Measurements from ENCODE around the gene ZNF419. TPM values are rescaled to one million over a fixed set of nuclear protein-coding genes. Genes with fewer than 3 reads are reported as not detected.

ZNF419 gene
- total and polyA plus RNA-seq, 2 of the 4 experiments (the other 2 are of a cell fraction) = 6.4 to 20.3 TPM

DNA sequence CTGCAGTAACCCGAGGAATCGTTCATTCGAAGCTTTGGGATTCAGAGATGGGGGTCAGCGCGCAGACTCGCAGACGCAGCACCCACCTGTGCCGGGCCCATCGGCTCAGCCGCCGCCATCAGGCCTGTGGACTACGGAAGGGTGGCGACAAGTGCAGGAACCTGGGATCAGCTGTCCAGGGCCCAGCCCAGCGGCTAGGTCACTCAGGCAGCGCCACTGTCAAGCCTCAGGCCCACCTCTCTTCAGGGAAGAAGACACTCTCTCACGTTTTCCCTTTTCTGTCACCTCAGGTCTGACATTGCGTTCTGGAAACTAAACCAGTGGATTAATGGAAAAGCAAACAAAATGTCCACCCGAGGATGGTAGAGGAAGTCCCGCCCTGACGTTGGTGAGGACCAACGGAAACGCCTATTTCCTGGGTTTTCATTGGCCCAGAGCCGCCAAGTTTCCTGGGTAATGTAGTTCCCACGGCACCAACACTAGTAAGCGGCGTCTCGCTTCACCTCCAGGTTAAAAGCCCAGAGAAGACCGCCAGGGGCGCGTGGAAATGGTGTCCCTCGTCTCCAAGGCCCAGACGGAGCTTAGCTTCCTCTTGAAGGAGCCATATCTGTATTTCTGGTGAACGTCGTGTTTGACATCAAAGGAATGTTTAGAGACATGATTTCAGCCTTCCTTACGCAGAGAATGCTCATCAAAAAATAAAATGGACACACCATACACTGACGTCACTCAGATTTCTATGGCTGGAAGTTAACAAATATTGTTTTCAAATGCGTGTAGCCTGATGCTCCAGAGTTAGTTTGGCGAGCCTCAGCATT lies 10.2 kb upstream of the ZNF419 start, which contains the start of gene ZNF772:
TSS of gene ZNF772 (minus strand) at position 376 of the 818 bp plus-strand sequence. CDS start at position 119, 257 bp downstream.
- Histone ChIP-seq H2AK9ac (replicated peaks; ENCODE audit: low read depth, low read length, poor library complexity) (peak within 1 kb of the TSS; percentile 79), H3K27me3 (ENCODE audit: control insufficient read depth, insufficient read depth, low read length) (no peaks in the 10 kb centered on the region), H3K9me3 (ENCODE audit: control insufficient read depth, insufficient read depth, low read length) (peaks cover 45% of the 10 kb centered on the region), H3K18ac (ENCODE audit: low read depth, low read length) (peak within 1 kb of the TSS; percentile 67; the same call in 1 of the 2 replicates), H4K5ac (ENCODE audit: low read depth, low read length) (peak within 1 kb of the TSS; percentile 96), H2BK120ac (ENCODE audit: low read depth, low read length) (no peak within 1 kb of the TSS), H3K4me2 (ENCODE audit: low read depth, low read length) (peak within 1 kb of the TSS; percentile 73), H3K56ac (ENCODE audit: extremely low read depth, insufficient read depth, low read length) (no peak within 1 kb of the TSS), H3K4me1 (ENCODE audit: control insufficient read depth, insufficient read depth, low read length) (peaks cover 4% of the 10 kb centered on the region; the same call in 1 of the 2 replicates), H3K4me3 (ENCODE audit: insufficient read depth, low read depth, low read length) (peak within 1 kb of the TSS; percentile 81), H2AK5ac (ENCODE audit: low read depth, low read length) (peak within 1 kb of the TSS; percentile 37), H3K4ac (ENCODE audit: low read depth, low read length) (peak within 1 kb of the TSS; percentile 71), H2BK20ac (ENCODE audit: low read depth, low read length) (no peak within 1 kb of the TSS), H3K36me3 (ENCODE audit: control insufficient read depth, insufficient read depth, low read length) (peaks cover 35% of the 10 kb centered on the region), H4K8ac (ENCODE audit: low read depth in 2 of 2, low read length in 2 of 2) (peak within 1 kb of the TSS; percentile 80 to 98), H3K79me1 (ENCODE audit: low read depth in 1 of 2, low read length in 2 of 2) (peaks cover 33 to 34% of the 10 kb centered on the region in 2 experiments), H3K23ac (ENCODE audit: low read depth, low read length) (peak within 1 kb of the TSS; percentile 46; the same call in 1 of the 2 replicates), H3K14ac (replicated peaks; ENCODE audit: low read depth, low read length) (peak within 1 kb of the TSS; percentile 82), H3K27ac (ENCODE audit: insufficient read depth, low read length) (peak within 1 kb of the TSS; percentile 71), H4K91ac (ENCODE audit: insufficient read depth, low read depth, low read length) (peak within 1 kb of the TSS; percentile 82), H3K9me1 (ENCODE audit: insufficient read depth, low read length) (no peaks in the 10 kb centered on the region), H2AFZ (replicated peaks; ENCODE audit: low read length, poor library complexity) (peak within 1 kb of the TSS; percentile 96), H2BK5ac (ENCODE audit: low read depth, low read length, poor library complexity, severe bottlenecking) (peak within 1 kb of the TSS; percentile 85), H3K9ac (ENCODE audit: low read depth, low read length) (peak within 1 kb of the TSS; percentile 87), H4K20me1 (ENCODE audit: insufficient read depth, low read length) (no peaks in the 10 kb centered on the region), H2BK15ac (ENCODE audit: low read depth, low read length) (no peak within 1 kb of the TSS)
- ATAC-seq (ENCODE audit: low read depth) = peak; percentile 100
- no TSS peak for BruUV-seq (replicated peaks)
- ChIA-PET CTCF (interaction anchor here (0.5 to 1.6 kb wide), 4 partner anchors 9 to 26 kb away, joined by 3 to 6 read pairs (median 4); no protein-coding TSS in a partner anchor), POLR2A (ENCODE audit: unreplicated experiment) (no interaction called here)
- intact Hi-C loops (cut with micrococcal nuclease) (no loop called here), dilution Hi-C loops (cut with HindIII; ENCODE audit: low sequenced_read_pairs, unreplicated experiment) (no loop called here), in situ Hi-C loops (cut with MboI; ENCODE audit: low sequenced_read_pairs) (no loop called here)
- peak; percentile 96 for DNase-seq
- TF ChIP-seq RAD21 (IDR thresholded peaks at IDR 0.05; ENCODE audit: low read length) (peak; percentile 46), CTCF (conservative IDR thresholded peaks at IDR 0.05; ENCODE audit: low read depth, low read length) (peak; percentile 78), SMC3 (IDR thresholded peaks at IDR 0.05; ENCODE audit: low read depth, low read length) (peak; percentile 18; the same call in 1 of the 2 replicates), MAZ (IDR thresholded peaks at IDR 0.05; ENCODE audit: borderline replicate concordance, low read depth, low read length) (peak; percentile 29; the same call in 1 of the 2 replicates)
- TF ChIP-seq, protein P1, sequence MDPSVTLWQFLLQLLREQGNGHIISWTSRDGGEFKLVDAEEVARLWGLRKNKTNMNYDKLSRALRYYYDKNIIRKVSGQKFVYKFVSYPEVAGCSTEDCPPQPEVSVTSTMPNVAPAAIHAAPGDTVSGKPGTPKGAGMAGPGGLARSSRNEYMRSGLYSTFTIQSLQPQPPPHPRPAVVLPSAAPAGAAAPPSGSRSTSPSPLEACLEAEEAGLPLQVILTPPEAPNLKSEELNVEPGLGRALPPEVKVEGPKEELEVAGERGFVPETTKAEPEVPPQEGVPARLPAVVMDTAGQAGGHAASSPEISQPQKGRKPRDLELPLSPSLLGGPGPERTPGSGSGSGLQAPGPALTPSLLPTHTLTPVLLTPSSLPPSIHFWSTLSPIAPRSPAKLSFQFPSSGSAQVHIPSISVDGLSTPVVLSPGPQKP (IDR thresholded peaks at IDR 0.05; ENCODE audit: borderline replicate concordance, low read depth, low read length) = no peak
- 7% methylated on average over 5 of the region's 38 CpGs; no CpG with 5 or more reads in 1 of the 2 experiments for WGBS, 2 experiments (ENCODE audit: extremely low coverage in 2 of 2, insufficient read length in 1 of 2)

Measured in IMR-90 (cell line).